Activated CD4-positive, alpha-beta T cell treated with anti-CD3 and anti-CD28 coated beads, Interleukin-2, amount 50 U/mL, for 4 hours (primary cell): ENCODE results near the gene ZNF566.
A peak's percentile ranks its signal among the peaks of the same experiment; 100 is the strongest.
"Not testable (repeated sequence)": the region's sequence is repeated elsewhere in the genome, so short reads cannot be mapped to it uniquely, and the experiment has no call there.

Source experiments
- DNase-seq, 2 experiments: peaks; one replicate each; pipeline ENCODE4 v3.0.0-alpha.2; 2020

ZNF566 gene

GRCh38 chr19:36489118-36489919 is at the start of gene ZNF566:
Gene ZNF566, minus strand, starts transcription at chr19:36489561. Its CDS starts 13,004 bp downstream, at chr19:36476557.
- DNase-seq, result peak; percentile 92 to 93

- DNase-seq, result peak in 1 of 2 experiments; percentile 1
Measured at GRCh38 chr19:36528921-36529518, 39.7 kb upstream of the ZNF566 start.

GRCh38 chr19:36528194-36528920 is 39.0 kb upstream of the ZNF566 start, which contains the start of gene ZNF260:
Gene ZNF260, minus strand, starts transcription at chr19:36528271. Its CDS starts 13,033 bp downstream, at chr19:36515238.
- peak; percentile 86 to 88 for DNase-seq

- DNase-seq, result no peak
Measured at GRCh38 chr19:36527873-36528193, 38.5 kb upstream of the ZNF566 start.

GRCh38 chr19:36527341-36527740 is 38.0 kb upstream of the ZNF566 start:
- no peak for DNase-seq

GRCh38 chr19:36526581-36526980 is 37.2 kb upstream of the ZNF566 start:
- no peak for DNase-seq

GRCh38 chr19:36524617-36525016 is 35.3 kb upstream of the ZNF566 start:
- no peak for DNase-seq

- DNase-seq, result no peak
Measured at GRCh38 chr19:36514012-36514612, 24.8 kb upstream of the ZNF566 start.

- no peak for DNase-seq
Measured at GRCh38 chr19:36508325-36508724, 19.0 kb upstream of the ZNF566 start.

- DNase-seq, result no peak
Measured at GRCh38 chr19:36501973-36502372, 12.6 kb upstream of the ZNF566 start.

GRCh38 chr19:36497001-36497400 is 7.6 kb upstream of the ZNF566 start:
- no peak for DNase-seq

- not testable (repeated sequence) for DNase-seq
Measured at GRCh38 chr19:36492689-36493453, 3.5 kb upstream of the ZNF566 start.

GRCh38 chr19:36490846-36491245 is 1.5 kb upstream of the ZNF566 start:
- DNase-seq, result not testable (repeated sequence)

GRCh38 chr19:36489920-36490415 is 607 bp upstream of the ZNF566 start:
- peak; percentile 62 to 66 for DNase-seq

GRCh38 chr19:36488846-36489117 is 579 bp downstream of the ZNF566 start:
- peak; percentile 26 to 38 for DNase-seq

- no peak for DNase-seq
Measured at GRCh38 chr19:36488118-36488845, 1.1 kb downstream of the ZNF566 start.

GRCh38 chr19:36483653-36484052 is 5.7 kb downstream of the ZNF566 start:
- no peak for DNase-seq

- DNase-seq, result no peak
Measured at GRCh38 chr19:36482876-36483275, 6.5 kb downstream of the ZNF566 start.

GRCh38 chr19:36460046-36460445 is 29.3 kb downstream of the ZNF566 start:
- DNase-seq, result no peak

- no peak for DNase-seq
Measured at GRCh38 chr19:36456831-36457230, 32.5 kb downstream of the ZNF566 start.

- no peak for DNase-seq
Measured at GRCh38 chr19:36449059-36449670, 40.2 kb downstream of the ZNF566 start.
